K562 (cell line): ENCODE data around the gene LRMDA. TPM values are rescaled to one million over a fixed set of nuclear protein-coding genes. Genes with fewer than 3 reads are reported as not detected.

Experiments
- CBFB ChIP-seq: sonication (generic); formaldehyde crosslinking; IDR thresholded peaks from 2 replicates; pipeline ENCODE4 v1.4.0; 2020; ENCODE audit warnings: mild to moderate bottlenecking, missing genetic modification reagents
- CHD4 ChIP-seq: fragments of 200-600 bp; sonication (generic); IDR thresholded peaks from 3 replicates; pipeline ENCODE4 v1.6.1; 2012; ENCODE audit warnings: low read depth, mild to moderate bottlenecking, mixed read lengths, low read length, inconsistent platforms; ENCODE audit not compliant: insufficient read depth, insufficient replicate concordance, poor library complexity, severe bottlenecking
- COPS2 ChIP-seq: fragments of 450-650 bp; conservative IDR thresholded peaks from 2 replicates; pipeline ENCODE4 v1.6.1; 2016; ENCODE audit warnings: mild to moderate bottlenecking, moderate library complexity
- EHMT2 ChIP-seq: fragments of 450-650 bp; IDR thresholded peaks from 2 replicates; pipeline ENCODE4 v1.6.1; 2018; ENCODE audit warnings: antibody characterized with exemption
- EWSR1 ChIP-seq: fragments of 450-650 bp; IDR thresholded peaks from 2 replicates; pipeline ENCODE4 v1.6.1; 2018; ENCODE audit warnings: borderline replicate concordance, mild to moderate bottlenecking, low read depth, moderate library complexity; ENCODE audit not compliant: partially characterized antibody
- EZH2 ChIP-seq: IDR thresholded peaks from 2 replicates; pipeline ENCODE4 v1.6.1; 2012; ENCODE audit warnings: low read depth, mild to moderate bottlenecking, inconsistent platforms, low read length, borderline replicate concordance
- FOSL1 ChIP-seq: fragments of 200-800 bp; sonication (Bioruptor generic); conservative IDR thresholded peaks from 2 replicates; pipeline ENCODE4 v1.6.1; 2016; ENCODE audit warnings: missing genetic modification characterization, missing compliant biosample characterization
- FOXA1 ChIP-seq: fragments of 450-650 bp; IDR thresholded peaks from 2 replicates; pipeline ENCODE4 v1.6.1; 2016; ENCODE audit warnings: mild to moderate bottlenecking, borderline replicate concordance
- HDAC6 ChIP-seq: IDR thresholded peaks from 2 replicates; pipeline ENCODE4 v1.6.1; 2012; ENCODE audit warnings: low read depth, mild to moderate bottlenecking, control low read depth, inconsistent platforms, low read length, moderate library complexity
- ILK ChIP-seq: fragments of 450-650 bp; IDR thresholded peaks from 2 replicates; pipeline ENCODE4 v1.6.1; 2016; ENCODE audit warnings: missing genetic modification characterization, low read depth, mild to moderate bottlenecking, missing compliant biosample characterization, moderate library complexity, borderline replicate concordance
- IRF2 ChIP-seq: sonication (generic); formaldehyde crosslinking; IDR thresholded peaks from 2 replicates; pipeline ENCODE4 v1.8.1; 2022; ENCODE audit warnings: mild to moderate bottlenecking, missing genetic modification reagents
- KLF10 ChIP-seq: fragments of 250-450 bp; sonication (Bioruptor Pico); IDR thresholded peaks from 2 replicates; pipeline ENCODE4 v1.6.1; 2021; ENCODE audit warnings: matching md5 sums
- NR1H2 ChIP-seq: sonication (generic); formaldehyde crosslinking; IDR thresholded peaks from 2 replicates; pipeline ENCODE4 v1.4.0; 2020; ENCODE audit warnings: mild to moderate bottlenecking, missing genetic modification reagents
- POLR2H ChIP-seq: IDR thresholded peaks from 2 replicates; pipeline ENCODE4 v1.6.1; 2016; ENCODE audit warnings: missing genetic modification characterization, low read depth, mild to moderate bottlenecking, control low read depth, missing compliant biosample characterization, moderate library complexity
- RBM39 ChIP-seq: fragments of 200-400 bp; formaldehyde crosslinking; optimal IDR thresholded peaks from 2 replicates; pipeline ENCODE3; 2018; ENCODE audit warnings: low read depth, low read length
- TAF15 ChIP-seq: fragments of 200-400 bp; formaldehyde crosslinking; IDR thresholded peaks from 2 replicates; pipeline ENCODE4 v1.6.1; 2017; ENCODE audit warnings: mild to moderate bottlenecking, low read depth, low read length, moderate library complexity
- YY1 ChIP-seq, 3 experiments: IDR thresholded peaks; 2 replicates each; pipeline ENCODE4 v1.6.1; 2011; ENCODE audit warnings: low read length in 2 of 3, mild to moderate bottlenecking in 2 of 3, moderate library complexity in 2 of 3, borderline replicate concordance in 1 of 3, control low read depth in 1 of 3, low read depth in 1 of 3; ENCODE audit not compliant: insufficient read depth in 3 of 3, insufficient replicate concordance in 2 of 3, control insufficient read depth in 1 of 3, insufficient read length in 1 of 3; ENCODE audit errors: extremely low read depth in 1 of 3
- ZNF3 ChIP-seq: fragments of 250-450 bp; sonication (Bioruptor Pico); IDR thresholded peaks from 2 replicates; pipeline ENCODE4 v1.5.0; 2021; ENCODE audit warnings: mild to moderate bottlenecking, moderate library complexity
- ZNF589 ChIP-seq: fragments of 200-800 bp; sonication (Bioruptor generic); IDR thresholded peaks from 2 replicates; pipeline ENCODE4 v1.6.1; 2016; ENCODE audit warnings: low read depth, missing genetic modification characterization, missing compliant biosample characterization
- ZNF77 ChIP-seq: fragments of 250-450 bp; sonication (Bioruptor Pico); IDR thresholded peaks from 2 replicates; pipeline ENCODE4 v1.5.0; 2020
- ZSCAN29 ChIP-seq: fragments of 450-650 bp; IDR thresholded peaks from 2 replicates; pipeline ENCODE4 v1.6.1; 2017
- polyA plus RNA-seq, 8 experiments: library from polyadenylated mRNA; depleted of rRNA in 4 of 8; stranded (reverse) in 5 of 8; unstranded in 3 of 8; fragments of >200 nt; fragmentation: Nextera tagmentation in 2 of 8; fragmentation: Illumina TruSeq in 1 of 8; extraction: Ambion mirVana in 2 of 8; extraction: Trizol in 1 of 8; gene quantifications; 2 replicates each; pipeline versions ENCODE4 v1.2.1 to v1.2.3, GENCODE V29; 2011 to 2014; ENCODE audit warnings: inconsistent platforms in 1 of 8, missing spikeins in 1 of 8
- total RNA-seq, 7 experiments: library from RNA; depleted of rRNA in 6 of 7; stranded (reverse); fragments of >200 nt in 6 of 7; fragmentation: Illumina TruSeq in 2 of 7; extraction: Trizol in 2 of 7; gene quantifications; 2 replicates each; pipeline versions ENCODE4 v1.2.1 to v1.2.3, GENCODE V29; 2011 to 2021; ENCODE audit warnings: low replicate concordance in 1 of 7
- TF ChIP-seq, protein P1 (sequence below): sonication (generic); formaldehyde crosslinking; IDR thresholded peaks from 2 replicates; pipeline ENCODE4 v1.8.1; 2023; ENCODE audit warnings: mild to moderate bottlenecking, missing genetic modification reagents, moderate library complexity
- TF ChIP-seq, protein P2 (sequence below): sonication (generic); formaldehyde crosslinking; IDR thresholded peaks from 2 replicates; pipeline ENCODE4 v1.4.0; 2020; ENCODE audit warnings: mild to moderate bottlenecking, missing genetic modification reagents
- TF ChIP-seq, protein P3 (sequence below): sonication (generic); formaldehyde crosslinking; IDR thresholded peaks from 2 replicates; pipeline ENCODE4 v1.9.0; 2022; ENCODE audit warnings: mild to moderate bottlenecking, missing genetic modification reagents
- TF ChIP-seq, protein P4 (sequence below): IDR thresholded peaks from 2 replicates; pipeline ENCODE4 v1.6.1; 2011; ENCODE audit not compliant: insufficient read length; ENCODE audit errors: extremely low read depth

The LRMDA gene
- total and polyA plus RNA-seq, 9 of the 15 experiments (the other 6 are each of a cell fraction or from before 2014, with no cell fraction given) = 0.25 TPM; not detected in 8

DNA sequence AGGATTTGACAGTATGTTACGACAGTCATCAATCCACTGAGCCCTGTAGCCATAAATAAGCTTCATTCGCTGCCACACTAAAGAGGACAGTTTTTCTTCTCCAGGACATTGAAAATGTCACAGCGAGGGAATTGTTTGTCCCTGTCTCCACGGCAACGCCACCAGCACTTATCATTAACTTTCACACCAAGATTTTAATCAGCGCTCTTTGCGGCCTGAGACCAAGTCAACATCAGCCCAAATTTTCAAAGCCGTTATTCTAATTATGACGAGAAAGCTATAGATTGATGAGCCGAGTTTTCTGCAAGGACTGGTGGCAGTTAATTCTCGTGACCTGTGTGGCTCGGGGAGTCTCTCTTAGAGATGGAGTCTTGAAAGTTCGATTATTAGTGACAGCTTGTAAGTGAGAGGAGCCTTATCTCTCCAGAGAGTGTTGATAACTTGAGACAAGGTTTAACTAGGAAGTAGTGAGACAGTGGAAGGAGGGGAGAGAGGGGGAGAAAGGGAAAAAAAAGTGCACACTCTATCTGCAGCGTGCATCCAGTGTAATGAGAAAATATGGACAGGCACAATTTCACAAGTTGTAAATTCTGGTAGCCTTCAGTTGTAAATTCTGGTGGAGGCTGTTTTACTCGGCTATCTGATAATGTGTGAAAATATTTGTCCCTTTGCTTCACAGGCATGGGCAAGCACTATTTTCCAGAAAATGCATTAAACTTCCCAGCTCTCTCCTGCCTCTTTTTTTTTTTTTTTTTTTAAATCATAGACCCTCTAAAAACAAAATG, 473.3 kb downstream of the LRMDA start (continued):
- TF ChIP-seq, protein P1, sequence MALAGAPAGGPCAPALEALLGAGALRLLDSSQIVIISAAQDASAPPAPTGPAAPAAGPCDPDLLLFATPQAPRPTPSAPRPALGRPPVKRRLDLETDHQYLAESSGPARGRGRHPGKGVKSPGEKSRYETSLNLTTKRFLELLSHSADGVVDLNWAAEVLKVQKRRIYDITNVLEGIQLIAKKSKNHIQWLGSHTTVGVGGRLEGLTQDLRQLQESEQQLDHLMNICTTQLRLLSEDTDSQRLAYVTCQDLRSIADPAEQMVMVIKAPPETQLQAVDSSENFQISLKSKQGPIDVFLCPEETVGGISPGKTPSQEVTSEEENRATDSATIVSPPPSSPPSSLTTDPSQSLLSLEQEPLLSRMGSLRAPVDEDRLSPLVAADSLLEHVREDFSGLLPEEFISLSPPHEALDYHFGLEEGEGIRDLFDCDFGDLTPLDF (CRISPR knock-in tag) = no peak
- TF ChIP-seq EZH2 = no peak
- no peak for TF ChIP-seq COPS2
- no peak for TF ChIP-seq TAF15
- peak; percentile 26; the same call in 1 of the 2 replicates for TF ChIP-seq FOSL1 (tag)
- no peak for TF ChIP-seq RBM39
- no peak for TF ChIP-seq ZNF77 (CRISPR knock-in tag)
- TF ChIP-seq ZNF589 (CRISPR knock-in tag) = no peak
- TF ChIP-seq, protein P2, sequence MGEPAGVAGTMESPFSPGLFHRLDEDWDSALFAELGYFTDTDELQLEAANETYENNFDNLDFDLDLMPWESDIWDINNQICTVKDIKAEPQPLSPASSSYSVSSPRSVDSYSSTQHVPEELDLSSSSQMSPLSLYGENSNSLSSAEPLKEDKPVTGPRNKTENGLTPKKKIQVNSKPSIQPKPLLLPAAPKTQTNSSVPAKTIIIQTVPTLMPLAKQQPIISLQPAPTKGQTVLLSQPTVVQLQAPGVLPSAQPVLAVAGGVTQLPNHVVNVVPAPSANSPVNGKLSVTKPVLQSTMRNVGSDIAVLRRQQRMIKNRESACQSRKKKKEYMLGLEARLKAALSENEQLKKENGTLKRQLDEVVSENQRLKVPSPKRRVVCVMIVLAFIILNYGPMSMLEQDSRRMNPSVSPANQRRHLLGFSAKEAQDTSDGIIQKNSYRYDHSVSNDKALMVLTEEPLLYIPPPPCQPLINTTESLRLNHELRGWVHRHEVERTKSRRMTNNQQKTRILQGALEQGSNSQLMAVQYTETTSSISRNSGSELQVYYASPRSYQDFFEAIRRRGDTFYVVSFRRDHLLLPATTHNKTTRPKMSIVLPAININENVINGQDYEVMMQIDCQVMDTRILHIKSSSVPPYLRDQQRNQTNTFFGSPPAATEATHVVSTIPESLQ (CRISPR knock-in tag) = no peak
- no peak for TF ChIP-seq ZSCAN29
- no peak for TF ChIP-seq ILK (tag)
- TF ChIP-seq POLR2H (tag) = no peak
- no peak for TF ChIP-seq CHD4
- no peak for TF ChIP-seq YY1 (IDR thresholded peaks at IDR 0.05; ENCODE audit: borderline replicate concordance in 1 of 3, control insufficient read depth in 1 of 3, extremely low read depth in 1 of 3, insufficient read depth in 3 of 3, insufficient read length in 1 of 3, insufficient replicate concordance in 2 of 3, low read depth in 1 of 3, low read length in 2 of 3)
- TF ChIP-seq, protein P3, sequence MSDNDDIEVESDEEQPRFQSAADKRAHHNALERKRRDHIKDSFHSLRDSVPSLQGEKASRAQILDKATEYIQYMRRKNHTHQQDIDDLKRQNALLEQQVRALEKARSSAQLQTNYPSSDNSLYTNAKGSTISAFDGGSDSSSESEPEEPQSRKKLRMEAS = no peak
- TF ChIP-seq EHMT2 = no peak
- TF ChIP-seq HDAC6 = no peak
- TF ChIP-seq, protein P4, sequence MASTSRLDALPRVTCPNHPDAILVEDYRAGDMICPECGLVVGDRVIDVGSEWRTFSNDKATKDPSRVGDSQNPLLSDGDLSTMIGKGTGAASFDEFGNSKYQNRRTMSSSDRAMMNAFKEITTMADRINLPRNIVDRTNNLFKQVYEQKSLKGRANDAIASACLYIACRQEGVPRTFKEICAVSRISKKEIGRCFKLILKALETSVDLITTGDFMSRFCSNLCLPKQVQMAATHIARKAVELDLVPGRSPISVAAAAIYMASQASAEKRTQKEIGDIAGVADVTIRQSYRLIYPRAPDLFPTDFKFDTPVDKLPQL = no peak
- TF ChIP-seq NR1H2 (CRISPR knock-in tag) = no peak
- no peak for TF ChIP-seq CBFB (CRISPR knock-in tag)
- no peak for TF ChIP-seq FOXA1
- no peak for TF ChIP-seq KLF10
- TF ChIP-seq IRF2 (CRISPR knock-in tag) = no peak
- no peak for TF ChIP-seq EWSR1
- no peak for TF ChIP-seq ZNF3
